Measurements from ENCODE around the gene PROSER3.

PROSER3 gene

DNA sequence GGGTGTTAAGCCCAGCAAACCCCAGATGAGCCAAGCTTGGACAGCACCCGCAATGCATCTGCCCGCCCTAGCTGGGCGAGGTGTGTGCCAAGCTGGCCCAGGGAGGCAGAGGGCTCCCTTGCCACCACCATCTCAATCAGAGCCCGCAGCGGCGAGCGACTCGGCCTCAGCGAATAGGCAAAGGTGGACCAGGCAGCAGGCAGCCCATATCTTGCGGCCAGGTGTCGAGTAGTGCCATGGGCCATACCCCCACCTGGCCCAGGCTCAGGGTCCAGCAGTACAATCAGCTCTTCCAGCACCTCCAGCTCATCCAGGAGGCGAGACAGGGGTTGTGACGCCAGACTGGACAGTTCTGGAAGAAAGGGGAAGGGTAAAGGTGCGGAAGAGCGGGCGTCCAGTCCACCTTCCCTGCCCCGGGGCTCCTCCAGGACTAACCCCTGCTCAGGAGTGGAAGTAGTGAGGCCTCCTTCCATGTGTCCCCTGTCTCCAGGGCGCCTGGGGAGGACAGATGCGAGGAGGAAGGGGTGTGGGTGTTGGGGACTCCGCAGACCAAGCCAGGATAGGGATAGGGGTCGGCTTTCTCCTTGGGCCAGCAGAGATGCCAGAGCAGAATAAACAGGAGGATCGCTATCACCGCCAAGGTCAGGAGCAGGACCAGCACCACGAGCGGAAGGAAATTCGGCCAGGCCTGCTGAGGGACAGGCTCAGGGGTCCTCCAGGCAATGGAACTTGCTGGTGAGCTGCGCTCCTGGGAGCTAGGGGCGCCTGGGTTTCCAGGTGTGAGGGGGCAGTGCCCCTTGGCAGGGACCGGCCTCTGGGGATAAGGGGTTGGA lies 18.5 kb upstream of the PROSER3 start:
- DNase-seq, result no peak

DNA sequence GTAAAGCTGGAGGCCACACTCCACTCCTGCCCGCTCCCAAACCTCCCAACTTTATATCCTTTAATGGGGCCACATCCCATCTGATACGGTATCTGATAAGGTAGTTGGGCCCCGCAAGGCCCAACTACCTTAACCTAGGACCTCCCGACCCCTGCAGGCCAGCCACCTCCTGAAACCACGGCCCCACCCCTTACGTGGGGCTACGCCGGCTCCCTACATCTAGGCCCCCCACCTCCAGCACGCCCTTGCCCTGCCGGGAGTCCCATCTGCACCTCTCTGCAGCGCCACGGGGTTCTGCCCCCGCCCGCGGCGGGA lies 17.9 kb upstream of the PROSER3 start:
- no peak for DNase-seq

DNA sequence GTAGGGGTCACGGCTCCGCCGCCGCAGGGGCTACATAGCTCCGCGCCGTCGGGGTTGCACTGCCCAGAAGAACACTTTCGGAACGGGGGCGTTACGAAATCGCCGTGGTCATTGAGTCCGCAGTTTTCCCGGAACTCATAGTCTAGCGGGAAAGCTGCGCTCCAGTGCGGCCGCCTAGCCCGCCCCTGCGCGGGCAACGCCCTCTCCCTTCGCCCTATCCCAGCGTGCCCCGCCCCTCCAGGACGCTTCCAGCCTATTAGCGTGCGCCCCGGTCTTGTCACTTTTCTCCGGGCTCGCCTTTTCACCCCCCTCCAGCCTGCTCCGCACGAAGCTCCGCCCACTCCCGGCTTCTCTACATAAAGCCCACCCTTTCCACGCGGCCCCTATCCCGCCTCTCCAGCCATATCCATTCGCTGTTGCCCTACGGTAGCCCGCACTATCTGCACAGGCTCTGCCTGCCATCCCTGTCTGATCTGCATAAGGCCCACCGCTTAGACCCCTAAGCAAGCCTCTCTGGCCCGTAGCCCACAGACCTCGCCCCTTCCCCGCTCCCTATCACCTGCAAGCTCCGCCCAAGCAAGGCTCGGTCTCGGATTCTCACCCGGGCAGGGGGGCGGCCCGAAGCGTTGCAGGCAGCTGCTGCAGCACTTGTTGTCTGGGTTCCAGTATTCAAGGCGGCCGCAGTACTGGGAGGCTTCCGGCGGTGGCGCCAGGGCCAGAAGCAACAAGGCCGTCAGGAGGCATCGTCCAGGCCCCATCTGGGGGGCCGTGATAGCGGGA lies 17.4 kb upstream of the PROSER3 start:
- DNase-seq, result peak; percentile 93

DNA sequence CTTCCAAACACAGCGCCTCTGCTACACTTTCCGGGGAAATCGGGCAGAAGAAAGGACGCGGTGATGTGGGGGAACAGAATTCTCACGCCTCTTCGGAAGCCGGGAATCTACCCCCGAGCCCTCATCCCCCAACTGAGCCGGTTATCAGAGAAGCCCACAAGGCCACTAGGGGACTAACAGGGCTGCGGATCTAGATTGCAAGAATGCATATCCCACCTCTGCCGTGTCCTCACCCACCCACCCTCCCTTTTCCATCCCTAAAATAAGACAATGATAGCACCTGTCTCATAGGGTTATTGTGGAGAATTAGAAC lies 16.8 kb upstream of the PROSER3 start:
- DNase-seq, result no peak

DNA sequence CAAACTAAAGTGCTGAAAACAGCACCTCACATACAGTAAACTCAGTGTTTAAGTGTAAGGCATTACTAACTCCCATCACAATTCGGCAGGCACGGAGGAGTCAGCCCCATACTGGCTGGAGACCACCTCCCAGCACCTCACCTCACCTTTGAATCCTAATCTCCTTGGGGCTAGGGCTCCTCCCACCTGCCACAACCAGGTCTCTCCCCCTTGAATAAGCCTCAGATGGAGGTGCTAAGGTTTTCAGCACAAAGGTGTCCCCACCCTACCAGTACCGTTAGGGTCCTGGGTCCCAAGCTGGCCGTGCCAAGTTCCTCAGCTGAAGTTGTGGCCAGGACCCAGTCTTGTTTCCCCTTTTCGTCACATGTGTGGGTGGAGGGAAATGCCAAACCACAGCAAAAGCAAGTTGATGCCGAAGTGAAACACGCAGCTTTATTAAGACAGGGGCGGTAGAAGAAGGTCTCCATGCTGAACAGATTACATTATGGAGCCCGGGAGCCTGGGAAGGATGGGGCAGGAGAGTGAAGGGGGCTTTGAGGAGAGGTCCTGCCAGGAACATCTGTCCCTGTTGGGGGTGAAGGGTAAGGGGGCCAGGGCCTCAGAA lies 15.8 kb upstream of the PROSER3 start, which contains the start of gene IGFLR1:
Gene IGFLR1 (minus strand): TSS at position 332 of the 604 bp plus-strand sequence. CDS start 1,272 bp downstream, outside the sequence.
- DNase-seq, result no peak

DNA sequence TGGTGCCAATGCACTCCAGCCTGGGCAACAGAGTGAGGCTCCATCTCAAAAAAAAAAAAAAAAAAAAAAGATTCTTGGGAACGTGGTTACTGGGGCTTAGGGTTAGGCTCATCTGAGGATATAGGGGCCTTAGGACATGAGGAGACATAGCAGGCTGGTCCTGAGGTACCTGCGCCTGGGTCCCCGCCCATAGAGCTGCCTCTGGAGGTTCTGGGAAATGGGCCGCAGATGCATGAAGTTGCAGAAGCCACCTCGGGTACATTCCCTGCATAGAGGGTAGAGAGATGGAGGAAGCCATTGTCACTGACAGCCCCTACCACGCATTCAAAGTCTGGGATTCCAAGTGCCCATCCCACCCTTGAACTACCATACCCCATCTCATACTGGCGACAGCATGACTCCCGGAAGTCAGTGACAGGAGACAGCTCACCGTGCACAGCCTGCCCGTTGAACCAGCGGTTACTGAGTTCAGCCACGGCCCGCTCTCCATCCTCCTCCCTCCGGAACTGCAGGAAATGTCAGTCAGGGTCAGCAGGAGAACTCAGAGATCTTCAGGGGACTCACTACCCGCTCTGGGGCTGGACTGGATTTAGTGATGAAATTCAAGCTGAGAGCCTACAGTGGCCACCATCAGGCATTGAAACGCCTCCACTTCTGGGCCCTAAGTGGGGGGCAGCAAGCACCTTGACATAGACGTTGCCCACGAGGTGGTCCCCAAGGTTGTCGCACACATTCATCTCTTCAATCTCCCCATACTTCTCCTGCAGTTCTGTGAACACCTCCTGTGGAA lies 14.1 kb upstream of the PROSER3 start:
- DNase-seq, result no peak

DNA sequence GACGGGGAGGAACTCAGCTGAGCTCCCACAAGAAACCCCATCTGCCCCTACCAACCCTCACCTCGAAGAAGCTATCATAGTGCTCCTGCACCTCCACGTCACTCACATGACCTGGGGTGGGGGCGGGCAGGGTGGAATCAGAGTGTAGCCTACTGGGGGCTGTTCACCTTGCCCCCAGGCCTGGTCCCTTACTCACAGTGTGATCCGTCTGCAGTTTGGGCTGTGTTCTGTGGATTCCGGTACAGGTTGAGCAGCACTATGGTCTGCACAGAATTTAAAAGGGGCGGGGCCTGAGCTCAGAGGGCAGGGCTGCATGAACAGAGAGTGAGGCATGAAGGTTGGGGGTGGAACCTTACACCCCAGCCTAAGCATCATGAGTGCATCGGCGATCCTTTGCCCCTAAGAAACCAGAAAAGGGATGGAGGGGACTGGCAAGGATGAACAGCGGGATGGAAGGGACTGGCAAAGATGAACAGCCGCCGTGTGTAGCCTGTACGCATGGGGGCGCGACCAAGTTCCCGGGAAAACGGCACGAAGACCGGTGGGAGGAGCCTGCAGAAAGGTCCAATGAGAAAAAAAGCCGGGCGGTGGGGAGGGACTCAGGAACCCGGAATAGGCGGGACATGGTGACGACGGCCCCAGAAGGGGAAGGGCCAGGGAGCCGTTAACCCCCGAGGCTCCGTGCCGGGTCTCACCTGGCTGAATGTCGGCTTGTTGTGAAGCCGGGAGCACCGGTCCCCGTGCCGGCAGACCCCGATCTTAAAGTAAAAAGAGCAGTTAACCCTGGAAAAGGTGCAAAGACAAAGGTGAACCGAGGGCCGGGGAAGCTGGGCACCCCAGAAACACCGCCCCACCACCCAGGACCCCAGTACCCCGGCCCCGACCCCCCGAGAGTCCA lies 13.3 kb upstream of the PROSER3 start:
- peak; percentile 76 for DNase-seq

DNA sequence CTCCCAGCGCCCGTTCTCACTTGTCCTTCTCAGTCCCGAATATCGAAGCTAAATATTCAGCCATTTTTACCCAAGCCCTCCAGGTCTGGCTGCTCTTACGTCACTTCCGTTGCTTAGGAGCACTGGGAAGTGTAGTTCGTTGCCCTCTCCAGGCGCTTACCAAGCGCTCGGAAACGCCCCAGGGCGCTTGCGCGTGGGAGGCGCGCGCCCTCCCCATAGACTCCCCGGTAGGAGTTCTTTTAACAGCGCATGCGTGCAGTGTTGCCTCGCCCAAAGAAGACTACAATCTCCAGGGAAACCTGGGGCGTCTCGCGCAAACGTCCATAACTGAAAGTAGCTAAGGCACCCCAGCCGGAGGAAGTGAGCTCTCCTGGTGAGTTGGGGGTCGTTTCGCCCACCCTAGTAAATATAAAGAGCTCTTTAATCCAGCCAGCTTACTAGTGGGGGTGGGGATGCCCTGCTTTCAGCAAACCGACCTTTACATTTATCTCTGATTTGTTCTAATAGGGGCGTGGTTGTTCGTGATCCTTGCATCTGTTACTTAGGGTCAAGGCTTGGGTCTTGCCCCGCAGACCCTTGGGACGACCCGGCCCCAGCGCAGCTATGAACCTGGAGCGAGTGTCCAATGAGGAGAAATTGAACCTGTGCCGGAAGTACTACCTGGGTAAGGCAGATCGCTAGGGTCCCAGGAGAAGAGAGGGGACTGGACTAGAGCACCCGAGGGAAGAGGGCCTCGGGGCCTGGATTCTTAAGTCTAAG lies 12.5 kb upstream of the PROSER3 start, which contains the start of the genes PSENEN and U2AF1L4:
Gene PSENEN (plus strand): TSS at position 324 of the 759 bp plus-strand sequence. CDS start 280 bp downstream, at position 604.
Gene U2AF1L4 (minus strand): TSS at position 91 of the 759 bp plus-strand sequence. CDS start 27 bp downstream, at position 64.
- peak; percentile 97 for DNase-seq

DNA sequence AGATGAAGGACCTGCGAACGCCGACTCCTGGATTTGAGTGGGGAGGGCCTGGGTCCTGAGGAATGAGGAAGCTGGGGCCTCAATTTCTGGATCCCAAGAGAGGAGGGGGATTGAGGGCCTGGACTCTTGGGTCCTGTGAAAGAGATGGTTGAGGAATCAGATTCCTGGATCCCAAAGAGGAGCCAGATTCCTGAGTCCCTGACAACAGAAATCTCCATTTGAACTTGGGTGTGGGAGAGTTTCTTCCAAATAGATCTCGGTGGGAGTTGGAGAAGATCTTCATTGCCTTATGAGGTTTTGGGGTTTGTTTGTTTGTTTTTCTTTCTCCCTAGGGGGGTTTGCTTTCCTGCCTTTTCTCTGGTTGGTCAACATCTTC lies 11.9 kb upstream of the PROSER3 start:
- no peak for DNase-seq

DNA sequence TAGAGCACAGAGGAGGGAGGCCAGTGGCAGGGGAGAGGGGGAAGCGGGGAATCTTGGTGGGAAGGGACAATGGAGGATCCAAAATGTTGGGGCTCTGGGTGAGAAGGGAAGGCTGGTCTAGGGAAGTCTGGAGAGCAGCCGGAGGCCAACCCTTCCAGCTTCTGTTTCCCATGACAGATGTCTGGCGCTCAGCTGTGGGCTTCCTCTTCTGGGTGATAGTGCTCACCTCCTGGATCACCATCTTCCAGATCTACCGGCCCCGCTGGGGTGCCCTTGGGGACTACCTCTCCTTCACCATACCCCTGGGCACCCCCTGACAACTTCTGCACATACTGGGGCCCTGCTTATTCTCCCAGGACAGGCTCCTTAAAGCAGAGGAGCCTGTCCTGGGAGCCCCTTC lies 11.4 kb upstream of the PROSER3 start:
- no peak for DNase-seq

DNA sequence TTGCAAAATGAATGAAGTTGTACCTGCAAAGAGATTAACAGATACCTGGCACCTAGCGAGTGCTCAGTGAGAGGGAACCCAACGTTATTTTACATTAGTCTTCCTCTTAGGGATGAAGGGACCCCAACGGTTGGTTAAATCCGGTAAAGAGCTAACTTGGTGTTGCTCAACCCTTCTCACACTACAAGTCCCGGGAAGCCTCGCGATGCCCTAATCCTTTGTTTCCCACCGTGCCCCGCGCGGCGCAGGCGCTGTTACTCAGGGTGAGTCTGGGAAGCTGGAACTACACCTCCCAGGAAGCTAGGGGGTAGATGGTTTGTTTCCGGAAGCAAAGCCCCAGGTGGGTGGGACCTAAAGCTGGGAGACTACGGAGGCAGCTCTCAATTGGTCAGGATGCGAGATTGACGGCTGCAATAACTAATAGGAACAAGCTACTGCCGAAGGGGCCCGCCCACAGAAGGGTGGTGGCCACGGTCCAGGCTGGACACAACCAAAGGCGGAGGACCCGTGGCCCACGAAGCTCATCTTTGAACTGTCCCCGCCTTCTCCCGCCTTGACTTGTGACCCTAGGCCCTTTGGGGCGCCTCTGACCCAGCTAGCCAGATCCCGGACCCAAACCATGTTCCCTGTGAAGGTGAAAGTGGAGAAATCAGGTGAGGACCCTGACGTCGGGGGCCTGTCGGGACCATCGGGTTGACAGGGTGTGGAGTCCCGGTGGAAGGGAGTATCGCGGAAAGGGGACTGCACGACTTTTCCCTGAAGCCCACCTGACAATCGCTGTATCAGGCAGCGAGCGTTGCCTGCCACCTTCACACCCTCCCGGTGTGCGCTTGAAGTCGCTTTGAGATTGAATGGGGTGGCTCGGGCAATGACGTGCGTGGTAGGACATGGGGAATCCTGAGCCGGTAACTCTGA lies 9.6 kb upstream of the PROSER3 start, which contains the start of gene LIN37:
Gene LIN37 (plus strand): TSS at position 471 of the 915 bp plus-strand sequence. CDS start 149 bp downstream, at position 620.
- DNase-seq, result peak; percentile 96

DNA sequence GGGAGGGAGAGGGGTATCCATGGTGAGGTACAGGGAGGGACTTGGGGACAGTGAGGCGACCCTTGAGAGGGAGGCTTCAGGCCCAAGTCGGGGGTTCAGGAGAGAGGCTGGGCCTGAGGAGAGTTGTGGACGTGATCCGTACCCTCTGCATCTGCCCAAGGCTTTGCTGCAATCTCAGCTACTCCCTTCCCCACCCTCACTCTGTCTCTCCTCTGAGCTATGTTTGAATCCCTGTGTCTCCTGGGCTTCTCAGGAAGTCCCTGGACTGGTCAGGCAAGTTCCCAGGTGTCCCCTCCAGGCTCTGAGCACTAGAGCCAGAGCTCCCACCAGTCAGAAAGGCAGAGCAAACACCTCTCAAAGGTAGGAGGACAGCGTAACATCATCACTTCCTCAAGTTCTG lies 7.8 kb upstream of the PROSER3 start:
- no peak for DNase-seq

DNA sequence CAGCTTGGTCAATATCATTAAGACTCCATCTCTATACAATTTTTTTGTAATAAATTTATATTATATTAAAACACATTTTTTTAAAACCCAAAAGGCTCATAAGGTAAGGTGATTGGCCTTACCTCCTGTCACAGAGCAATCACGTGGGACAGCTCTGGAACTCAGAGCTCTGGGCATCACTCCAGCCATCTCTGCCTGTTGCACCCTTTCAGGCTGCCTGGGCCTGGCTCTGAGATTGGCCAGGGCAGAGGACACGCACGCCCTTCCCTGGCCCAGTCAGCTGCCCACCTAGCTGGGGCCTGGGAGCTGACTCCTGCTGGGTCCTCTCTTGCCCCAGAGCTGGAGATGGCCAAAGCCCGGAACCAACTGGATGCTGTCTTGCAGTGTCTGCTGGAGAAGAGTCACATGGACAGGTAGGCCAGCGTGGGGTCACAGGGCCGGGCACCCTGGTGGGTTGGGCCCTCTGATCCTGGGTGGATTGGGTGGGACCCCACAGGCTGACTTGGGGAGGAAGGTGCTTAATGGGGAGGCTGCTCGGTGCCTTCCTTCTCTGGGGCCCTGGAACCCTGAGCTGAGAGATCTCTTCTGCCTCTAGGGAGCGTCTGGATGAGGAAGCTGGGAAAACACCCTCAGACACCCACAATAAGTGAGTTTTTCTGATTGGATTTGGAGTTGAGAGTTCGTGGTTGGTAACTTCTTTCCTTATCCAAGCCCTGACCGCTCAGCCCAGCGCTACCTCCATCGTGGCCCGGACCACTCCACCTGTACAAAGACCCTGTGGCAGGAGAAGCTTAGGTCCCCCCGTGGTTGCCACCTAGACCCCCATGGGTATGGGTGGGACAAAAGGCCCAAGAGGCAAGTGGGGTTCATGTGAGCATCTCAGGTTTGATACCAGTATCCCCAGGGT lies 5.9 kb upstream of the PROSER3 start:
- no peak for DNase-seq

DNA sequence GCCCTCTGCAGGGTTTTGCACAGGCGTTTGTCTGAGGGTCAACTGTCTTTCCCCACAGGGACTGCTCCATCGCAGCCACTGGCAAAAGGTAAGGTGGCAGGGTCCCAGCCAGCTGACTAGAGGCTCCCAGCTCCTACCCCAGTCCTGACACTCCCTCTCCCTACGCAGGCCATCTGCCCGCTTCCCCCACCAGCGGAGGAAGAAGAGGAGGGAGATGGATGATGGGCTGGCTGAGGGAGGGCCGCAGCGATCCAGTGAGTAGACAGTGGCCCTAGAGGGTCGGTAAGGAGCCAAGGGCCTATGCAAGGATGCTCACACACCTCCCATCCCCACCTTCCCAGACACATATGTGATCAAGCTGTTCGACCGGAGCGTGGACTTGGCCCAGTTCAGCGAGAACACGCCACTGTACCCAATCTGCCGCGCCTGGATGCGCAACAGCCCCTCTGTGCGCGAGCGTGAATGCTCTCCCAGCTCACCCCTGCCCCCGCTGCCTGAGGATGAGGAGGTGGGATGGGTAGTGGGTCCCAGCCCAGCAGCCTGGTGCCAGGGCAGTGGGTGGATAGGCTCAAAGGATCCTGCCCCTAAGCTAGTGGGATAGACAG lies 5.1 kb upstream of the PROSER3 start:
- DNase-seq, result no peak

DNA sequence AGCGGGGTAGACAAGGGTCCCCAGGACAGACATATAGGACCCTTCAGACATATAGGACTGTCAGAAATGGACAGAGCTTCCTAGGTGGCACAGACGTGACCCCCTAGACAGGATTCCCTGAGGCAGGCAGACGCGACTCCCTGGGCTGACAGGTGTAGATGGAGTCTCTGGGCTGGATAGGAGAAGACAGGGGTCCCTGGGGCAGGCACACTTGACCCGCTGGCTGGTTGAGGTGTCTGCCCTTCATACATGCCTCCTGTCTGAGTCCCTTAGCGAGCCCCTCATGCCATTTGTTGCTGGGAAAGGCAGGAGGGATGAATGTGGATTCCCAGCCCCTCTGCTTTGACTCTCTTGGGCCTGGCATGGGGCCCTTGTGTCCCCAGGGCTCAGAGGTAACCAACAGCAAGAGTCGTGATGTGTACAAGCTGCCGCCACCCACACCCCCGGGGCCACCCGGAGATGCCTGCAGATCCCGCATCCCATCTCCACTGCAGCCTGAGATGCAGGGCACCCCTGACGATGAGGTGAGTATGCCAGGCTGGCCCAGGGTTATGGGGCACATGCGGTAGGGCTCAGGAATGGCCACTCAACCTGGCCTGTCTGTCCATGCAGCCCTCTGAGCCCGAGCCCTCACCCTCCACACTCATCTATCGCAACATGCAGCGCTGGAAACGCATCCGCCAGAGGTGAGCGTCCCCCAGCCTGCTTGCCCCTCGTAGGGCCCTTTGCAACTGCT lies 4.2 kb upstream of the PROSER3 start:
- no peak for DNase-seq

DNA sequence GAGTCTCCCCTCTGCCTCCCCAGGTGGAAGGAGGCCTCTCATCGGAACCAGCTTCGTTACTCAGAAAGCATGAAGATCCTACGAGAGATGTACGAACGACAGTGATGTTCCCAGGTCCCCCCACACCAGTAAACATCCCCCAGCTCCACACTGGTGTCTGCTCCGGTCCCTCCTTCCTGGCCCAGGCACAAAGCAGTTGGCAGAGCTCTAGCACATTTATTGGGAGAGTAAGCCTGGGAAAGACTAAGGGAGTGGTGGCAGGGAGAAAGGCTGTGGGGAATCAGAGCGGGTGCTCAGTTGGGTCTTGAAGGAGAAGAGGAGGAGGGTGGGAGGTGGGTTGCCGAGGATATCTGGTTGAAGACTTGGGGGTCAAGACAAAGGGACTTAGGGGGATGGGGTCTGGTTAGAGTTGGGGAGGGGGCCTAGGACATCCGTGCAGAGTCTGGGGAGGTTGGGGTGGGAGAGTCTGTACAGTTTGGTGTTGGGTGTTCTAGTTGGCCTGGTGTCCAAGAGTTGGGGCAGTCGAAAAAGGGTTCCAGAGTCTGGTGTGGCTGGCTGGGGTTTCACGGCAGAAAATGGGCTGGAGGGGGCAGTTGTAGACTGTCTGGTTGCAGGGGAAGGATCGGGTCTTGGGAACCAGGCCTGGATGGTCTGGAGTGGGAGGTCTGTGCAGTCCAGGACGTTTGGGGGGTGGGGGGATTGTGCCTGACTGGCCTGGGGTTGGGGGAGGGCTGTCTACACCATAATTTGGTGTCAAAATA lies 3.4 kb upstream of the PROSER3 start:
- DNase-seq, result no peak

DNA sequence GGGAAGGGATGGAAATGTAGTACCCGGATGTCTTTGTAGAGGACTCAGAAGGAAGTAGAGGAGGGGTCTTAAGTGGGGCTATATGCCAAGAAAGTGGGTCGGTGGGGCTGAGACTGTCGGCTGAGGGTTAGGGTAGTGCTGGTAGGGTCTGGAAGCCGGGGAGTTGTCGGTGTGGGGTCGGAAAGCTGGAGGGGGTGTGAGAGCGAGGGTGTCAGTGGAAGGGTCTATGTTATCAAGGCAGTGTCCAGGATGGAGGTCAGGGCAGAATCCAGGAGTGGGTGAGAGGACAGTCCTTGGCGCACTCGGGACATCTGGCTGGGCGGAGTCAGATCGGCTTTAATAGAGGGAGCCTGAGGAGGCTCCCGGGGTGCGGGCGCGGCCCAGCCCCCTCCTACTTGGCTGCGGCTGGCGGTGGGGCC lies 2.8 kb upstream of the PROSER3 start:
- DNase-seq, result no peak

Data from NCI-H2107 (cell line).